ENCODE results near the gene WDFY2. TPM values are rescaled to one million over a fixed set of nuclear protein-coding genes. Genes with fewer than 3 reads are reported as not detected.

The WDFY2 gene
- total and polyA plus RNA-seq, 10 of the 15 experiments (the other 5 are each of a cell fraction or from before 2014, with no cell fraction given): 2.1 to 13.0 (median 8.1) TPM

GRCh38 chr13:51793570-51794271 lies 209.5 kb downstream of the WDFY2 start:
- H3K4me1 ChIP-seq (ENCODE audit: control insufficient read depth, insufficient read depth, low read length): peaks cover 27% of the 10 kb centered on the region
- DNase-seq (ENCODE audit: low read depth, low spot score) (peak; percentile 70), FAIRE-seq (peak; percentile 78), ATAC-seq (peak; percentile 81)
- no peaks in the 10 kb centered on the region for H4K20me1 ChIP-seq (ENCODE audit: control insufficient read depth, insufficient read depth)
- ChIA-PET SMC1A (ENCODE audit: uncharacterized antibody, unreplicated experiment) (interaction anchor here (0.6 to 7.2 kb wide), 23 partner anchors 9 to 668 kb away, joined by 3 to 55 read pairs (median 4); partner anchors contain the start of gene INTS6), RAD21 (ENCODE audit: unreplicated experiment) (interaction anchor here (0.8 to 10.2 kb wide), 12 partner anchors 19 to 669 kb away, joined by 3 to 104 read pairs (median 4); partner anchors contain the start of gene INTS6), POLR2A (interaction anchor here (0.8 to 1.8 kb wide), 3 partner anchors 12 to 179 kb away, joined by 3 to 7 read pairs (median 4); no protein-coding TSS in a partner anchor), CTCF (interaction anchor here (0.9 to 8.9 kb wide), 11 partner anchors 9 to 669 kb away, joined by 3 to 152 read pairs (median 6); no protein-coding TSS in a partner anchor)
- H3K36me3 ChIP-seq (ENCODE audit: control insufficient read depth in 2 of 2, insufficient read depth in 2 of 2, low read length in 1 of 2): no peaks in the 10 kb centered on the region
- in situ Hi-C loops (cut with MboI): no loop called here
- WGBS (ENCODE audit: insufficient coverage, insufficient replicate concordance, low lambda C conversion rate, missing lambda C conversion rate): 9% methylated on average over 6 of the region's 6 CpGs
- H3K27me3 ChIP-seq (replicated peaks in 1 of 2; ENCODE audit: control insufficient read depth in 2 of 2, insufficient read depth in 2 of 2, low read length in 1 of 2): no peaks in the 10 kb centered on the region
- no TSS peak for BruUV-seq (replicated peaks)
- no peaks in the 10 kb centered on the region for H3K9me3 ChIP-seq (replicated peaks; ENCODE audit: control insufficient read depth, insufficient read depth, low read length)
- peak overlapping the region; percentile 59 for H3K4me2 ChIP-seq (ENCODE audit: control insufficient read depth, insufficient read depth)
- no peaks in the 10 kb centered on the region for H3K79me2 ChIP-seq (ENCODE audit: control insufficient read depth, insufficient read depth, low read length)
- H3K4me3 ChIP-seq: peak overlapping the region; percentile 14; the same call in 1 of the 2 replicates
- peak overlapping the region; percentile 89 for H2AFZ ChIP-seq (ENCODE audit: control insufficient read depth, low read depth, low read length)
- H3K27ac ChIP-seq (ENCODE audit: control insufficient read depth, insufficient read depth): peak overlapping the region; percentile 61
- peak overlapping the region; percentile 13 for H3K9ac ChIP-seq (ENCODE audit: control insufficient read depth, insufficient read depth, low read length)
- intact Hi-C loops (cut with micrococcal nuclease; ENCODE audit: unreplicated experiment): loop anchor here (2.0 kb wide), 1 partner anchor 209 kb away; the partner anchor contains the start of gene WDFY2
- TF ChIP-seq IRF4 (IDR thresholded peaks at IDR 0.05; ENCODE audit: low read depth, low read length) (0 out of 2 replicates have a peak, but pooled peaks have one; percentile 40), NFIC (IDR thresholded peaks at IDR 0.05; ENCODE audit: low read depth, low read length) (peak; percentile 67), NBN (IDR thresholded peaks at IDR 0.05) (peak; percentile 49; the same call in 1 of the 2 replicates), SPI1 (IDR thresholded peaks at IDR 0.05; ENCODE audit: borderline replicate concordance, insufficient read depth, low read depth, low read length) (peak; percentile 70; the same call in 1 of the 2 replicates), MEF2B (IDR thresholded peaks at IDR 0.05; ENCODE audit: partially characterized antibody, poor library complexity, severe bottlenecking) (peak; percentile 28), TCF12 (IDR thresholded peaks at IDR 0.05; ENCODE audit: low read depth, low read length) (peak; percentile 80), IKZF2 (IDR thresholded peaks at IDR 0.05) (peak; percentile 74), ATF2 (IDR thresholded peaks at IDR 0.05; ENCODE audit: low read length) (0 out of 2 replicates have a peak, but pooled peaks have one; percentile 27), POU2F2 (IDR thresholded peaks at IDR 0.05; ENCODE audit: borderline replicate concordance, low read depth, low read length) (0 out of 3 replicates have a peak, but pooled peaks have one; percentile 18), SIN3A (IDR thresholded peaks at IDR 0.05; ENCODE audit: low read depth, low read length) (no peak), BACH1 (IDR thresholded peaks at IDR 0.05; ENCODE audit: borderline replicate concordance) (peak; percentile 96), FOXM1 (IDR thresholded peaks at IDR 0.05; ENCODE audit: low read depth, low read length) (0 out of 2 replicates have a peak, but pooled peaks have one; percentile 40), IKZF1 (conservative IDR thresholded peaks at IDR 0.05) (peak; percentile 72), BCL11A (IDR thresholded peaks at IDR 0.05; ENCODE audit: low read depth, low read length) (0 out of 2 replicates have a peak, but pooled peaks have one; percentile 20), NR2C1 (IDR thresholded peaks at IDR 0.05) (no peak), RELB (IDR thresholded peaks at IDR 0.05; ENCODE audit: low read depth) (0 out of 2 replicates have a peak, but pooled peaks have one; percentile 48), JUNB (IDR thresholded peaks at IDR 0.05) (peak; percentile 42), BCL3 (IDR thresholded peaks at IDR 0.05; ENCODE audit: borderline replicate concordance, insufficient read depth, low read depth, low read length, poor library complexity, severe bottlenecking) (peak; percentile 15), EED (IDR thresholded peaks at IDR 0.05; ENCODE audit: low read depth) (peak; percentile 94)

Measured in GM12878 (cell line).